Activated B cell treated with CpG ODN at 0.5 μM for 24 hours (primary cell): ENCODE measurements around the gene IL13RA2. TPM values are rescaled to one million over a fixed set of nuclear protein-coding genes. Genes with fewer than 3 reads are reported as not detected.

ENCODE experiments used
- ATAC-seq: fragments of 200-7000 bp; cut with Tn5 transposase; one replicate; pipeline ENCODE4 v1.10.0; 2021; ENCODE audit warnings: low read depth, mild to moderate bottlenecking, moderate library complexity
- CTCF ChIA-PET: fragments of 350-600 bp; sonication (Branson Sonifier 250); formaldehyde crosslinking; loops from one replicate; lab custom pipeline; 2021; ENCODE audit warnings: antibody characterized with exemption; lab: Charles Lee
- POLR2A ChIA-PET: fragments of 350-600 bp; sonication (Branson Sonifier 250); formaldehyde crosslinking; loops from one replicate; lab custom pipeline; 2021; ENCODE audit warnings: antibody characterized with exemption; lab: Charles Lee
- DNase-seq: peaks from one replicate; pipeline ENCODE4 v3.0.0; 2022
- H3K27ac Mint-ChIP-seq: one replicate; pipeline ENCODE4 v1.8.0; 2020; ENCODE audit warnings: mixed read lengths
- H3K27me3 Mint-ChIP-seq: one replicate; pipeline ENCODE4 v1.8.0; 2021; ENCODE audit warnings: mixed read lengths
- H3K36me3 Mint-ChIP-seq: one replicate; pipeline ENCODE4 v1.8.0; 2021; ENCODE audit warnings: low read depth, mixed read lengths
- H3K4me1 Mint-ChIP-seq: one replicate; pipeline ENCODE4 v1.8.0; 2021; ENCODE audit warnings: mixed read lengths
- H3K4me3 Mint-ChIP-seq: one replicate; pipeline ENCODE4 v1.8.0; 2020; ENCODE audit warnings: mild to moderate bottlenecking, mixed read lengths
- H3K9me3 Mint-ChIP-seq: one replicate; pipeline ENCODE4 v1.8.0; 2020; ENCODE audit warnings: mixed read lengths
- intact Hi-C: fragments of 100-400 bp; cut with micrococcal nuclease; formaldehyde crosslinking; loops from one replicate; pipeline ENCODE4 v1.15.1; 2024
- total RNA-seq: library from RNA; stranded (reverse); gene quantifications from 2 replicates; pipeline ENCODE4 v1.2.3, GENCODE V29; 2022
- TF ChIP-seq, protein P1 (sequence below): fragments of 200-600 bp; IDR thresholded peaks from one replicate; pipeline ENCODE4 v1.8.0; 2022; ENCODE audit warnings: antibody characterized with exemption, mild to moderate bottlenecking

The IL13RA2 gene
- total RNA-seq, 1 donor from 2014 or later = not detected

DNA sequence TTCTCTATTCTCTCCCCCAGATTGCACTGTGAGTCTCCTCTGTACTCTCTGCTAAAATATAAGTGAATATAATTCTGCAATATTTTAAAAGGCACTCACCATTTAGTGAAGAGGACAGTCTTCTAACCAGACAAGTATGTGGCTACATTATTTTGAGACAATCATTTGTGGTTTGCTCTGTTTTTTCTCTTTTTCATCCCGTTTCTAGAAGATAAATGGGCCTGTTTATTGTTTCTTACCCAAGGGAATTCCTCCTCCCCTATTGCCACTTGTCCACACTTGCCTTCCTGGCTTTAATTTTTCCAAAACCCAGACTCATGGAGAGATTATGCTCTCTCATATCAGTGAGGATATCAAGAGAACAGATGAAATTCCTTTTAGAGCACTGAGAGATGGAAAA, 18.6 kb upstream of the IL13RA2 start:
- no peaks in the 10 kb centered on the region for H3K9me3 Mint-ChIP-seq
- no peak overlapping the region for H3K4me3 Mint-ChIP-seq
- intact Hi-C loops = no loop called here
- no peaks in the 10 kb centered on the region for H3K36me3 Mint-ChIP-seq
- ChIA-PET POLR2A (no interaction called here), CTCF (no interaction called here)
- H3K27ac Mint-ChIP-seq = no peak overlapping the region
- ATAC-seq = no peak
- no peaks in the 10 kb centered on the region for H3K27me3 Mint-ChIP-seq
- no peaks in the 10 kb centered on the region for H3K4me1 Mint-ChIP-seq
- TF ChIP-seq, protein P1, sequence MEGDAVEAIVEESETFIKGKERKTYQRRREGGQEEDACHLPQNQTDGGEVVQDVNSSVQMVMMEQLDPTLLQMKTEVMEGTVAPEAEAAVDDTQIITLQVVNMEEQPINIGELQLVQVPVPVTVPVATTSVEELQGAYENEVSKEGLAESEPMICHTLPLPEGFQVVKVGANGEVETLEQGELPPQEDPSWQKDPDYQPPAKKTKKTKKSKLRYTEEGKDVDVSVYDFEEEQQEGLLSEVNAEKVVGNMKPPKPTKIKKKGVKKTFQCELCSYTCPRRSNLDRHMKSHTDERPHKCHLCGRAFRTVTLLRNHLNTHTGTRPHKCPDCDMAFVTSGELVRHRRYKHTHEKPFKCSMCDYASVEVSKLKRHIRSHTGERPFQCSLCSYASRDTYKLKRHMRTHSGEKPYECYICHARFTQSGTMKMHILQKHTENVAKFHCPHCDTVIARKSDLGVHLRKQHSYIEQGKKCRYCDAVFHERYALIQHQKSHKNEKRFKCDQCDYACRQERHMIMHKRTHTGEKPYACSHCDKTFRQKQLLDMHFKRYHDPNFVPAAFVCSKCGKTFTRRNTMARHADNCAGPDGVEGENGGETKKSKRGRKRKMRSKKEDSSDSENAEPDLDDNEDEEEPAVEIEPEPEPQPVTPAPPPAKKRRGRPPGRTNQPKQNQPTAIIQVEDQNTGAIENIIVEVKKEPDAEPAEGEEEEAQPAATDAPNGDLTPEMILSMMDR = no peak
- DNase-seq = no peak

DNA sequence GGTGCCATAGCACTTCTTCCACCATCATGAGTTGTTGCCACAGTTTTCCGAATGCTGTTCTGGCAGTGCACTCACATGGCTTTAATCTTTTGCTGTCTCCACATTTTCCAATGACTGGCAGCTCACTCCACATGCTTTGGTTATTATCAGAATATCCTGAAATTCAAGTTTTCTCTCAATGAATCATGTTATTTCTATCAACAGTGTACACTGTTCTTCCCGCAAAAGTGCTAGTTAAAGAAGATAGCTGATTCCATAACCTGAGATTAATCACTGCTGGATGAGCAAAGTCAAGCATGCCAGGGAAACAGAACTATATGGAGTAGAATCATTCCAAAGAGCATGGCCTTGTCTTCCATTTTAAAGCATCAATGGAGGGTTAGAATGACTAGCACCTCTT, 14.6 kb upstream of the IL13RA2 start:
- Mint-ChIP-seq H3K27me3 (no peaks in the 10 kb centered on the region), H3K4me3 (no peak overlapping the region), H3K36me3 (no peaks in the 10 kb centered on the region), H3K27ac (no peak overlapping the region), H3K9me3 (no peaks in the 10 kb centered on the region), H3K4me1 (no peaks in the 10 kb centered on the region)
- ChIA-PET CTCF (no interaction called here), POLR2A (no interaction called here)
- DNase-seq (no peak), ATAC-seq (no peak)
- TF ChIP-seq, protein P1 = no peak
- intact Hi-C loops = no loop called here

DNA sequence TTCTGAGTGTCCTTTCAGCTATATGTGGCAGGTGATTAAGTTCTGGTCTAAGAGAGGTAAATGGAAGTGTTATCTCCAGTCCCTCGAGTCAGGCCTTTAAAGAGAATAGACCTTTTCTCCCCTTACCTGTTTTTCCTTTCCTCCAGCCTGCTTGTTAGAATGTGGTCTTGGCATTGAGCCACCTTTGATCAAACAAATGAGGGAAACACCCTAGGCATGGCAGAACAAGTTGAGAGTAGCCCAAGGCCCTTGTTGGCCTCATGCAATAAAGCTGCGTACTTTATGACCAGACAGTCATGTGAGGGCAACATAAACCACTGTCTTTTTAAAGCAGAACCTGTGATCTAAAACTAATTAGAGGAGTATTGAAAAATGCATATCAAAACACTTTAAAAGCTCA, 13.2 kb upstream of the IL13RA2 start:
- TF ChIP-seq, protein P1 = no peak
- H3K9me3 Mint-ChIP-seq = no peaks in the 10 kb centered on the region
- no peaks in the 10 kb centered on the region for H3K27me3 Mint-ChIP-seq
- CTCF ChIA-PET = no interaction called here
- ATAC-seq = no peak
- POLR2A ChIA-PET = no interaction called here
- H3K27ac Mint-ChIP-seq = no peak overlapping the region
- no peaks in the 10 kb centered on the region for H3K4me1 Mint-ChIP-seq
- H3K4me3 Mint-ChIP-seq = no peak overlapping the region
- intact Hi-C loops = no loop called here
- H3K36me3 Mint-ChIP-seq = no peaks in the 10 kb centered on the region
- DNase-seq = no peak

DNA sequence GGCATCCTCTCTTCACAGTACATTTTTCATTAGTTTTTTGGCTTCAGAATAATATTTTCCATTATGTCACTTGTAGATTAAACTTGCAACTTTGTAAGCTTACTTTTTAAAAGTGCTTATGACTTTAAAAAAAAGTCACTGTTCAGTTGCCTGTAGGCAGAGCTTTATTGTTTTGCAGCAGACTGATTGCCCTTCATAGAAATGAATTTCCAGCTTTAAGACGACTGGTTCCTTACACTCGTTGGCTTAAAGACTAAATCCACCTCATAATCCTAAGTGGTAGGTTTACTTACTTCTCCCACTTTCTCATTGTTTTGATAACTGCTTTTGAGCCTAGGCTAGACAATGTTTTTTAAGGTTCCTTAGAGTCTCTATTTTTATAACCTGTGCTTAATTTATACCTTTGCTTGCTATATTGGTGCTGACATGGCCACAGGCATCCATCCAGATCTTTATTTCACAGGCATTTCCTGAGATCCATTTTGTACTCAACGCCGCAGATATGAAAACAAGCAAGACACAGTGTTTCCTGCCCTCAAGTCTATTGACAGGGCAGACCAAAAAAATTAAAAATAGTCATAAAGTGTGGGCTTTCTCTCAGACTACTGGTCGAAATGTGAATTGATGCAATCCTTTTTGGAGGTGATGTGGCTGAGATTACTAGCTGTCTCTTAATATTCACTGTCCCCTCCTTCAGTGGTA, 12.6 kb upstream of the IL13RA2 start:
- no peaks in the 10 kb centered on the region for H3K9me3 Mint-ChIP-seq
- DNase-seq = no peak
- ATAC-seq = no peak
- TF ChIP-seq, protein P1 = no peak
- H3K36me3 Mint-ChIP-seq = no peaks in the 10 kb centered on the region
- no peak overlapping the region for H3K27ac Mint-ChIP-seq
- H3K4me1 Mint-ChIP-seq = no peaks in the 10 kb centered on the region
- intact Hi-C loops = no loop called here
- ChIA-PET POLR2A (no interaction called here), CTCF (no interaction called here)
- no peaks in the 10 kb centered on the region for H3K27me3 Mint-ChIP-seq
- no peak overlapping the region for H3K4me3 Mint-ChIP-seq

DNA sequence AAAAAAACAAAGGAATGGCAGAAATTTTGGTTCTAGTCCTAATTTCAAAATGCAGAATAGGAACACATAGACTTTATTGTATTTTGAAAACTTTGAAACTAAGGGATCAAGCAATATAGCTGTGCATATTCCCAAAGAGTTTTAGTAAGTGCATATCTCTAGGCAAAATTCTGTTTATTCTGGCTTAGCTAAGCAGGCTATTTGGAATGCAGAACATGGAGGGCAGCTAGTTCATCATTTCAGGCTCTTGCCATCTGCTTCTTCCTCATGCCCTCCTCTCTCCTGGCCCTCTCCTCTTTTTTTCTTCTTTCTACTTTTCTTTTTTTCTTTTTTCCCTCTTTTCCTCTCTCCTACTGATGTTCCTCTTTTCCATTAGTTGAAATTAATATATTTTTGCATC, 12.0 kb upstream of the IL13RA2 start:
- Mint-ChIP-seq H3K4me1 (no peaks in the 10 kb centered on the region), H3K27ac (no peak overlapping the region), H3K36me3 (no peaks in the 10 kb centered on the region), H3K9me3 (no peaks in the 10 kb centered on the region), H3K4me3 (no peak overlapping the region), H3K27me3 (no peaks in the 10 kb centered on the region)
- DNase-seq = no peak
- intact Hi-C loops = no loop called here
- ChIA-PET POLR2A (no interaction called here), CTCF (no interaction called here)
- TF ChIP-seq, protein P1 = no peak
- no peak for ATAC-seq
